SK-N-SH (cell line): ENCODE data around the gene NAGK.

Experiments used
- CHD2 ChIP-seq: fragments of 150-350 bp; IDR thresholded peaks from 2 replicates; pipeline ENCODE4 v1.6.1; 2018; ENCODE audit warnings: low read length; ENCODE audit not compliant: partially characterized antibody
- EP300 ChIP-seq, 2 experiments: IDR thresholded peaks; 2 replicates each; pipeline versions ENCODE4 v1.4.0 to v1.6.1; 2012; ENCODE audit warnings: borderline replicate concordance in 1 of 2, low read depth in 1 of 2, low read length in 1 of 2
- SIN3A ChIP-seq: IDR thresholded peaks from 2 replicates; pipeline ENCODE4 v1.6.1; 2012; ENCODE audit warnings: low read depth, mild to moderate bottlenecking, low read length, moderate library complexity, borderline replicate concordance

GRCh38 chr2:71121479-71121878, 53.0 kb downstream of the NAGK start:
- no peak for TF ChIP-seq CHD2
- TF ChIP-seq SIN3A, result no peak
- TF ChIP-seq EP300 (IDR thresholded peaks at IDR 0.05; ENCODE audit: borderline replicate concordance in 1 of 2, low read depth in 1 of 2, low read length in 1 of 2), result no peak
